ENCODE data around the gene PLCB4.

The PLCB4 gene

GRCh38 chr20:9401371-9401770 is 332.5 kb downstream of the PLCB4 start:
- H3K4me3 ChIP-seq (ENCODE audit: low read depth, low read length), result no peak overlapping the region
- CTCF ChIA-PET, result interaction anchor here (1.4 kb wide), 1 partner anchor 8 kb away, joined by 4 read pairs; no protein-coding TSS in a partner anchor

GRCh38 chr20:9402141-9402540 is 333.3 kb downstream of the PLCB4 start:
- H3K4me1 ChIP-seq (ENCODE audit: control insufficient read depth, insufficient read depth, low read length), result no peaks in the 10 kb centered on the region
- ChIA-PET CTCF (interaction anchor here (1.4 kb wide), 1 partner anchor 9 kb away, joined by 4 read pairs; no protein-coding TSS in a partner anchor), POLR2A (no interaction called here)
- peaks cover 0 to 5% of the 10 kb centered on the region in 2 experiments; a peak in 2 of 3 replicates for H3K36me3 ChIP-seq (ENCODE audit: control insufficient read depth in 2 of 2, insufficient read depth in 1 of 2, low read length in 2 of 2)
- H3K9me3 ChIP-seq (ENCODE audit: control insufficient read depth, insufficient read depth, low read depth, low read length), result no peaks in the 10 kb centered on the region
- H3K27ac ChIP-seq (ENCODE audit: extremely low read depth, low read depth, low read length), result no peak overlapping the region
- no peak for TF ChIP-seq PRDM1 (tag by site-specific recombination; IDR thresholded peaks at IDR 0.05)
- TF ChIP-seq ZNF350 (tag by site-specific recombination; IDR thresholded peaks at IDR 0.05), result no peak
- TF ChIP-seq ZNF121 (tag by site-specific recombination; IDR thresholded peaks at IDR 0.05), result no peak
- no peak for TF ChIP-seq ZBTB20 (tag by site-specific recombination; IDR thresholded peaks at IDR 0.05)
- no peak for TF ChIP-seq ZFP3 (tag by site-specific recombination; IDR thresholded peaks at IDR 0.05; ENCODE audit: low read depth)
- no peak overlapping the region for H3K4me3 ChIP-seq (ENCODE audit: low read depth, low read length)

More at GRCh38 chr20:9401371-9401770, 332.5 kb downstream of the PLCB4 start:
- Histone ChIP-seq H3K9me3 (ENCODE audit: control insufficient read depth, insufficient read depth, low read depth, low read length) (no peaks in the 10 kb centered on the region), H3K36me3 (ENCODE audit: control insufficient read depth in 2 of 2, insufficient read depth in 1 of 2, low read length in 2 of 2) (peaks cover 0 to 5% of the 10 kb centered on the region in 2 experiments; a peak in 2 of 3 replicates), H3K27ac (ENCODE audit: extremely low read depth, low read depth, low read length) (no peak overlapping the region), H3K4me1 (ENCODE audit: control insufficient read depth, insufficient read depth, low read length) (no peaks in the 10 kb centered on the region)
- POLR2A ChIA-PET, result no interaction called here
- TF ChIP-seq ZSCAN5A (tag by site-specific recombination; IDR thresholded peaks at IDR 0.05) (no peak), ZNF133 (tag by site-specific recombination; IDR thresholded peaks at IDR 0.05) (no peak), ZNF830 (tag by site-specific recombination; IDR thresholded peaks at IDR 0.05; ENCODE audit: low read depth) (no peak), ZNF791 (tag by site-specific recombination; IDR thresholded peaks at IDR 0.05) (no peak)

- TF ChIP-seq ZNF433 (tag by site-specific recombination; IDR thresholded peaks at IDR 0.05; ENCODE audit: low read depth), result no peak
- no peak for TF ChIP-seq ZNF692 (tag by site-specific recombination; IDR thresholded peaks at IDR 0.05)
- no peak for TF ChIP-seq ZNF544 (tag by site-specific recombination; IDR thresholded peaks at IDR 0.05)
- TF ChIP-seq ZNF707 (tag by site-specific recombination; IDR thresholded peaks at IDR 0.05), result no peak
- no peak for TF ChIP-seq ZNF555 (tag by site-specific recombination; conservative IDR thresholded peaks at IDR 0.05)
- TF ChIP-seq ZNF394 (tag by site-specific recombination; IDR thresholded peaks at IDR 0.05; ENCODE audit: borderline replicate concordance), result no peak
- no peak for TF ChIP-seq ZNF561 (tag by site-specific recombination; IDR thresholded peaks at IDR 0.05; ENCODE audit: borderline replicate concordance)
- TF ChIP-seq HOXA7 (CRISPR knock-in tag; IDR thresholded peaks at IDR 0.05; ENCODE audit: borderline replicate concordance), result no peak
- no peak for TF ChIP-seq ZNF416 (tag by site-specific recombination; IDR thresholded peaks at IDR 0.05)
- no peak for TF ChIP-seq ZNF274 (IDR thresholded peaks at IDR 0.05; ENCODE audit: low read length)
- TF ChIP-seq ZNF274 (tag by site-specific recombination; IDR thresholded peaks at IDR 0.05; ENCODE audit: borderline replicate concordance), result no peak
- no peaks in the 10 kb centered on the region for H3K9me3 ChIP-seq (ENCODE audit: control insufficient read depth, insufficient read depth, low read depth, low read length)
- CTCF ChIA-PET, result interaction anchor here (0.5 to 1.4 kb wide), 2 partner anchors 9 to 549 kb away, joined by 3 to 4 read pairs; no protein-coding TSS in a partner anchor
- no peak overlapping the region for H3K27ac ChIP-seq (ENCODE audit: extremely low read depth, low read depth, low read length)
- H3K4me1 ChIP-seq (ENCODE audit: control insufficient read depth, insufficient read depth, low read length), result no peaks in the 10 kb centered on the region
- peaks cover 0 to 5% of the 10 kb centered on the region in 2 experiments; a peak in 2 of 3 replicates for H3K36me3 ChIP-seq (ENCODE audit: control insufficient read depth in 2 of 2, insufficient read depth in 1 of 2, low read length in 2 of 2)
- POLR2A ChIA-PET, result no interaction called here
- no peak overlapping the region for H3K4me3 ChIP-seq (ENCODE audit: low read depth, low read length)
Observed at GRCh38 chr20:9402546-9402945, 333.7 kb downstream of the PLCB4 start.

Measured in HEK293 (cell line).